Ramos (cell line): Measurements from ENCODE around the gene IDH2.

ENCODE experiments used
- in situ Hi-C: fragments of 300-500 bp; cut with MboI; formaldehyde crosslinking; loops from one replicate; pipeline ENCODE4 v1.14.3; 2022; ENCODE audit warnings: low sequenced_read_pairs; ENCODE audit not compliant: unreplicated experiment

IDH2 gene

GRCh38 chr15:90067953-90068606, 34.2 kb downstream of the IDH2 start:
- in situ Hi-C loops = no loop called here

GRCh38 chr15:90067181-90067952, 34.9 kb downstream of the IDH2 start:
- in situ Hi-C loops = no loop called here

- in situ Hi-C loops = no loop called here
Observed at GRCh38 chr15:90065682-90066049, 36.6 kb downstream of the IDH2 start.

GRCh38 chr15:90064911-90065681, 37.2 kb downstream of the IDH2 start:
- in situ Hi-C loops = no loop called here

- in situ Hi-C loops = no loop called here
Observed at GRCh38 chr15:90063770-90064247, 38.5 kb downstream of the IDH2 start.

- in situ Hi-C loops = no loop called here
Observed at GRCh38 chr15:90062973-90063769, 39.1 kb downstream of the IDH2 start.

- in situ Hi-C loops = no loop called here
Observed at GRCh38 chr15:90062462-90062932, 39.8 kb downstream of the IDH2 start.

- in situ Hi-C loops = no loop called here
Observed at GRCh38 chr15:90062023-90062442, 40.2 kb downstream of the IDH2 start.

- in situ Hi-C loops = no loop called here
Observed at GRCh38 chr15:90060797-90061196, 41.5 kb downstream of the IDH2 start.

- in situ Hi-C loops = no loop called here
Observed at GRCh38 chr15:90059208-90059985, 42.9 kb downstream of the IDH2 start.

- in situ Hi-C loops = no loop called here
Observed at GRCh38 chr15:90058775-90059174, 43.5 kb downstream of the IDH2 start.

- in situ Hi-C loops = no loop called here
Observed at GRCh38 chr15:90058308-90058707, 44.0 kb downstream of the IDH2 start.

GRCh38 chr15:90056529-90056928, 45.7 kb downstream of the IDH2 start:
- in situ Hi-C loops = no loop called here

GRCh38 chr15:90055182-90055581, 47.1 kb downstream of the IDH2 start:
- in situ Hi-C loops = no loop called here

- in situ Hi-C loops = no loop called here
Observed at GRCh38 chr15:90054618-90055097, 47.6 kb downstream of the IDH2 start.

- in situ Hi-C loops = no loop called here
Observed at GRCh38 chr15:90053685-90054466, 48.4 kb downstream of the IDH2 start.

- in situ Hi-C loops = no loop called here
Observed at GRCh38 chr15:90051874-90052273, 50.4 kb downstream of the IDH2 start.
